DOHH2 (cell line): ENCODE data around the gene TMEM52.
A peak's percentile ranks its signal among the peaks of the same experiment; 100 is the strongest.

Experiments
- H3F3A ChIP-seq: fragments of 200-600 bp; sonication (generic), shearing (Covaris generic); 2 replicates; pipeline ENCODE4 v1.6.0; 2016; ENCODE audit warnings: antibody characterized with exemption, mild to moderate bottlenecking; ENCODE audit not compliant: control insufficient read depth, insufficient read depth
- H3K27ac ChIP-seq: fragments of 200-600 bp; sonication (generic); 2 replicates; pipeline ENCODE4 v1.5.1; 2014; ENCODE audit warnings: low read depth, mild to moderate bottlenecking, low read length, moderate library complexity
- H3K27me3 ChIP-seq: fragments of 200-600 bp; sonication (generic); 2 replicates; pipeline ENCODE4 v1.6.1; 2014; ENCODE audit warnings: mild to moderate bottlenecking, low read length, mixed read lengths; ENCODE audit not compliant: control insufficient read depth
- H3K36me3 ChIP-seq: fragments of 200-600 bp; sonication (generic); 2 replicates; pipeline ENCODE4 v1.6.1; 2014; ENCODE audit warnings: mild to moderate bottlenecking, low read length, moderate library complexity, mixed read lengths; ENCODE audit not compliant: control insufficient read depth
- H3K4me1 ChIP-seq: fragments of 200-600 bp; sonication (generic); 2 replicates; pipeline ENCODE4 v1.6.1; 2014; ENCODE audit warnings: mild to moderate bottlenecking, low read length, mixed read lengths; ENCODE audit not compliant: control insufficient read depth
- H3K4me2 ChIP-seq: fragments of 200-600 bp; sonication (generic); 2 replicates; pipeline ENCODE4 v1.6.0; 2014; ENCODE audit warnings: mild to moderate bottlenecking, low read length, moderate library complexity
- H3K4me3 ChIP-seq: fragments of 200-600 bp; sonication (generic); 2 replicates; pipeline ENCODE4 v1.5.1; 2014; ENCODE audit warnings: mild to moderate bottlenecking, low read length, mixed read lengths
- H3K79me2 ChIP-seq: fragments of 200-600 bp; sonication (generic); 2 replicates; pipeline ENCODE4 v1.6.1; 2014; ENCODE audit warnings: mild to moderate bottlenecking, low read length, mixed read lengths; ENCODE audit not compliant: control insufficient read depth
- H3K9me2 ChIP-seq: fragments of 200-600 bp; sonication (generic); replicated peaks from 2 replicates; pipeline ENCODE4 v1.6.1; 2014; ENCODE audit warnings: mild to moderate bottlenecking, low read length, mixed read lengths; ENCODE audit not compliant: control insufficient read depth
- H3K9me3 ChIP-seq: fragments of 200-600 bp; sonication (generic); 2 replicates; pipeline ENCODE4 v1.6.1; 2014; ENCODE audit warnings: antibody characterized with exemption, low read length, mixed read lengths; ENCODE audit not compliant: control insufficient read depth, insufficient read depth
- H4K20me1 ChIP-seq: fragments of 200-600 bp; sonication (generic); 2 replicates; pipeline ENCODE4 v1.6.0; 2014; ENCODE audit warnings: low read depth, mild to moderate bottlenecking, antibody characterized with exemption, low read length, moderate library complexity; ENCODE audit not compliant: control insufficient read depth, insufficient read depth
- CTCF ChIP-seq: fragments of 200-600 bp; sonication (generic); IDR thresholded peaks from one replicate; pipeline ENCODE4 v1.5.1; 2014; ENCODE audit warnings: antibody characterized with exemption, mild to moderate bottlenecking, low read depth, low read length; ENCODE audit not compliant: poor library complexity, severe bottlenecking
- EZH2phosphoT487 ChIP-seq: fragments of 200-600 bp; sonication (generic); IDR thresholded peaks from 2 replicates; pipeline ENCODE4 v1.6.1; 2017; ENCODE audit warnings: borderline replicate concordance, mild to moderate bottlenecking, antibody characterized with exemption, low read length, moderate library complexity, mixed read lengths

Gene TMEM52

GRCh38 chr1:1917995-1918900 lies 831 bp downstream of the TMEM52 start:
- Histone ChIP-seq H3K4me2 (peak overlapping the region; percentile 83), H3K4me1 (peaks cover 14% of the 10 kb centered on the region), H3F3A (no peaks in the 10 kb centered on the region), H3K9me3 (no peaks in the 10 kb centered on the region), H3K27ac (no peak overlapping the region), H3K4me3 (peak overlapping the region; percentile 77), H3K27me3 (peaks cover 14% of the 10 kb centered on the region; the same call in 1 of the 2 replicates), H3K79me2 (no peaks in the 10 kb centered on the region), H4K20me1 (no peaks in the 10 kb centered on the region), H3K9me2 (no peaks in the 10 kb centered on the region), H3K36me3 (no peaks in the 10 kb centered on the region)
- TF ChIP-seq CTCF = no peak

- H3F3A ChIP-seq = no peaks in the 10 kb centered on the region
- no peak overlapping the region for H3K4me2 ChIP-seq
- TF ChIP-seq EZH2phosphoT487 (no peak), CTCF (no peak)
- H3K9me3 ChIP-seq = no peaks in the 10 kb centered on the region
- H3K4me1 ChIP-seq = peaks cover 14% of the 10 kb centered on the region
- no peak overlapping the region for H3K4me3 ChIP-seq
- no peak overlapping the region for H3K27ac ChIP-seq
- H3K9me2 ChIP-seq = no peaks in the 10 kb centered on the region
- no peaks in the 10 kb centered on the region for H3K36me3 ChIP-seq
- H4K20me1 ChIP-seq = no peaks in the 10 kb centered on the region
- H3K79me2 ChIP-seq = no peaks in the 10 kb centered on the region
- H3K27me3 ChIP-seq = peaks cover 14% of the 10 kb centered on the region; the same call in 1 of the 2 replicates
Measured at GRCh38 chr1:1917304-1917976, 1.6 kb downstream of the TMEM52 start.

GRCh38 chr1:1916851-1917251 lies 2.2 kb downstream of the TMEM52 start:
- H3K9me2 ChIP-seq = no peaks in the 10 kb centered on the region
- no peaks in the 10 kb centered on the region for H3K79me2 ChIP-seq
- peaks cover 14% of the 10 kb centered on the region for H3K4me1 ChIP-seq

More at GRCh38 chr1:1916851-1917251, 2.2 kb downstream of the TMEM52 start:
- Histone ChIP-seq H3K36me3 (no peaks in the 10 kb centered on the region), H3F3A (no peaks in the 10 kb centered on the region), H3K4me3 (no peak overlapping the region), H4K20me1 (no peaks in the 10 kb centered on the region), H3K27me3 (peaks cover 14% of the 10 kb centered on the region; the same call in 1 of the 2 replicates), H3K27ac (no peak overlapping the region), H3K4me2 (no peak overlapping the region), H3K9me3 (no peaks in the 10 kb centered on the region)
- TF ChIP-seq EZH2phosphoT487 (no peak), CTCF (no peak)
